H1 (cell line): ENCODE data around the gene FOXD2.

Source experiments
- BCL11A ChIP-seq, 2 experiments: IDR thresholded peaks; one replicate each; pipeline ENCODE4 v1.6.1; 2011; ENCODE audit warnings: low read depth in 2 of 2, low read length in 2 of 2, mild to moderate bottlenecking in 2 of 2
- RAD21 ChIP-seq, 2 experiments: IDR thresholded peaks in 1 of 2; conservative IDR thresholded peaks in 1 of 2; 2 replicates each; pipeline ENCODE4 v1.6.1; 2011; ENCODE audit warnings: low read depth in 2 of 2, low read length in 2 of 2, improper control_type of control experiment in 1 of 2, inconsistent platforms in 1 of 2, mild to moderate bottlenecking in 1 of 2, moderate library complexity in 1 of 2
- TF ChIP-seq, protein P1 (sequence below), 3 experiments: IDR thresholded peaks; 1 replicate in 2 of 3; 2 replicates in 1 of 3; pipeline versions ENCODE4 v1.5.1 to v1.6.1; 2011; ENCODE audit warnings: low read length in 3 of 3, mild to moderate bottlenecking in 3 of 3, inconsistent platforms in 2 of 3, low read depth in 1 of 3, moderate library complexity in 1 of 3; ENCODE audit not compliant: insufficient read depth in 1 of 3; ENCODE audit errors: control extremely low read depth in 1 of 3

- TF ChIP-seq, protein P1, sequence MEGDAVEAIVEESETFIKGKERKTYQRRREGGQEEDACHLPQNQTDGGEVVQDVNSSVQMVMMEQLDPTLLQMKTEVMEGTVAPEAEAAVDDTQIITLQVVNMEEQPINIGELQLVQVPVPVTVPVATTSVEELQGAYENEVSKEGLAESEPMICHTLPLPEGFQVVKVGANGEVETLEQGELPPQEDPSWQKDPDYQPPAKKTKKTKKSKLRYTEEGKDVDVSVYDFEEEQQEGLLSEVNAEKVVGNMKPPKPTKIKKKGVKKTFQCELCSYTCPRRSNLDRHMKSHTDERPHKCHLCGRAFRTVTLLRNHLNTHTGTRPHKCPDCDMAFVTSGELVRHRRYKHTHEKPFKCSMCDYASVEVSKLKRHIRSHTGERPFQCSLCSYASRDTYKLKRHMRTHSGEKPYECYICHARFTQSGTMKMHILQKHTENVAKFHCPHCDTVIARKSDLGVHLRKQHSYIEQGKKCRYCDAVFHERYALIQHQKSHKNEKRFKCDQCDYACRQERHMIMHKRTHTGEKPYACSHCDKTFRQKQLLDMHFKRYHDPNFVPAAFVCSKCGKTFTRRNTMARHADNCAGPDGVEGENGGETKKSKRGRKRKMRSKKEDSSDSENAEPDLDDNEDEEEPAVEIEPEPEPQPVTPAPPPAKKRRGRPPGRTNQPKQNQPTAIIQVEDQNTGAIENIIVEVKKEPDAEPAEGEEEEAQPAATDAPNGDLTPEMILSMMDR (IDR thresholded peaks at IDR 0.05; ENCODE audit: control extremely low read depth in 1 of 3, insufficient read depth in 1 of 3, low read depth in 1 of 3, low read length in 3 of 3): no peak
- no peak for TF ChIP-seq BCL11A (IDR thresholded peaks at IDR 0.05; ENCODE audit: low read depth in 2 of 2, low read length in 2 of 2)
- no peak for TF ChIP-seq RAD21 (IDR thresholded peaks at IDR 0.05 in 1 of 2, conservative IDR thresholded peaks at IDR 0.05 in 1 of 2; ENCODE audit: low read depth in 2 of 2, low read length in 2 of 2)
Measured at GRCh38 chr1:47418681-47419325, 19.0 kb upstream of the FOXD2 start.
